Hematopoietic multipotent progenitor cell treated with erythropoietin and hydrocortisone succinate and interleukin-3 and kit ligand, for 17 days (in vitro differentiated cells): ENCODE measurements around the gene SCTR.

Experiments used
- DNase-seq: peaks from one replicate; pipeline ENCODE4 v3.0.0-alpha.2; 2015; ENCODE audit warnings: low spot score

The SCTR gene

DNA sequence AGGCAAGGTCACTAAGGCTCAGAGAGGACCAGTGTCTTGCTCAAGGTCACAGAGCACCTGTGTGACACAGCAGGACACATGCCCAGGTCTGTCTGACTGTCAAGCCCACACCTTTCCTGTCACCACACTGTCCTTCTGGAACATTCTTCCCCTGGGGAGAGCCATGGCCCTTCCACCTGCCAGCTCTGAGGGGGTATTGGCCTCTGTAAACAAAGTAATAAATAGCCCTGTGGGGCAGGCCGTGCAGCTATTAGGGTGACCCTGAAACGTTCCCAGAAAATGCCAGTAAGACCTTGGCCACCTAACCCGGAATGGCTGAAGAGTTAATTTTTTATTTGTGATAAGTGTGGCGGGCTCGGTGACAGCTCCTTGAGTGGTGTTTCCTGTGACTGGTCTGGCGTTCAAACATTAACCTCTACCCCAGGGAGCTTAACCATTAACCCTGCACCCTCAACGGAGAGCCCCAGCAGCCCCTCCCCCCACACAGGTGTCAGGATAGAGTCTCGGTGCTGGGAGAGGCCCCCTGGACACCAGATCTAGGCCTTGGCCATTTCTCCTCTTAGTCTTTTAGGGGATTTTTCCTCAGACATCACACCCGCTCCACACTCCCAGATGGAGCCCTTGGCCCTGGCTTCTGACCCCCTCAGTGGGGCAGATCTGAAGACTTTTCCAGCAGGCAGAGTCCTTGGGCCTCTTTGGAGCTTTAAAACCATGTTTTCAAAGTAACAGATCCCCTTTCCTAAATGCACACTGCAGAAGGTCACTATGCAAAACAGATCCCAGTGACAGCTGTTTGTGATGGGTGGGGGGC, 36.6 kb downstream of the SCTR start:
- no peak for DNase-seq

DNA sequence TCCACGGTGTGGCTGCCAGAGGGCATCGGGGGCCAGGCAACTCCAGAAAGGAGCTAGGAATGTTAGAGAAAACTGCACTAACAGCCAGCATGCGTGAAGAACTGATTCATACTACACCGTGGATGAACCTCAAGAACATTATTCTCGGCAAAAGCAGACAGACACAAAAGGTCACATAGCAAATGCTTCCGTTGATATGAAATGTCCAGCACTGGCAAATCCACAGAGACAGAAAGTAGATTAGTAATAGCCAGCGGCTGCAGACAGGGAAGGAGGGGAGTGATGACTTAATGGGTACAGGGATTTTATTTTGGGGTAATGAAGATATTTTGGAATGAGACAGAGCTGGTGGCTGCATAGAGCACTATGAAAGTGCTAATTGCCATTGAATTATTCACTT, 37.4 kb downstream of the SCTR start:
- DNase-seq, result no peak

DNA sequence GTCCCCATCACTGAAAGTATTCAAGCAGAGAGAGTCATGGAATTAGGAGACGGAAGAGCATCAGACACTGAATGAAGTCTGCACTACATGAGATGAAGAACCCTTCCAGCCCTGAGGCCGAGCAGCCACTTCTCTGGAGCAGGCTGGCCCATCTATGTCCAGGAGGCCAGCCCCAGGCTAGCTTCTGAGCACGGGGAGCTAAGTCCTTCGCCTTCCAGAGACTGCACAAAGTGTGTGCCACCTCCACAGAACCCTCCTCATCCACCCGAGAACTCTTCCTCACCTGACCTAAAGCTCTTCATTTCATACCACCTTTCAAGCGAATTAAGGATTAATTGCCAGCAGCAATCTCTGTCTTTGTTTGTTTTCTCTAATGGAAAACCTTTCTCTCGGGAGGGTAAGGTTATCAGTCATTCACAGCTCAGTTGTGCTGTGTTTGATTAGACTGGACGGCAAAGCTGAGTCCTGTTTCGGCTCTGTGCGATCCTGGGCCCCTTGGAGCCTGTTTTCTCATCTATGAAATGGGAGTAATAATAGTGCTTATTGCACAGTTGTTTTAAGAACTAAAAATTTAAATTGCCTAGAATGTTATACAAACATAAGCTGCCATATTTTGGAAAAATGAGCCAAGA, 38.0 kb downstream of the SCTR start:
- no peak for DNase-seq

DNA sequence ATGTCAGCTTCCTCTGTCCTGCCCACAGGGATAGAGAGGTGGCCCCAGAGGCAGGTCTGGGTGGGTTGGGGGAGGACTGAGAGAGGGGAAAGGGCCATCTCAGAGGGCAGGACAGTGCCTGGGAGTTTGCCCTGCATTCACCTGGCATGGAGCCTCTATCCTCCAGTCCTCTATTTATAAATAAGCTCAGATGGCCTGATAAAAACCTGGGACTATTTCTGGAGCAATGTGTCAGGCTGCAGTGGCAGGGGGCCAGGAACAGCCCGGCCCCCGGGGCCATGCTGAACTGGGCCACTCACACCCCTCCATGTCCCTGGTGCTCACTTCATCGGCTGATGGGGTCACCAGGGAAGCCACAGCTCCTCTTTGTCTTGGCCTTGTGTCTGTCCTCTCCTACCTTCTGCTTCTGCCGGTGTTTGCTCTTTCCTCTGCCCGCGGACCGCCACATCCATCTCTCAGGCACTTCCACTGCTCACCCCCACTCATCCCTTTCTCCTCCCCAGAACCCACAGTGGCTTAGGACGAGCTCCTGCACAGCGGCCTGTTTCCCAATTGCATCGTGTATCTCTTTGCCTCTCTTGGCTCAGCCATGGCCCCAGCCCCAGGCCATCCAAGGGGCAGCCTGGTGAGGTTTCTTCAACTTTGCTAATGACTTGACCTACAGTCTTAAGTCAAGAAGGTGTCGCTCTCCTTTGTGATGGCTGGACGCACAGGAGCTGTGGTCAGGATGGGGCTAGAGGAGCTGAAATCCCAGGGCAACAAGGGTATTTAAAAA, 38.8 kb downstream of the SCTR start:
- DNase-seq, result no peak

DNA sequence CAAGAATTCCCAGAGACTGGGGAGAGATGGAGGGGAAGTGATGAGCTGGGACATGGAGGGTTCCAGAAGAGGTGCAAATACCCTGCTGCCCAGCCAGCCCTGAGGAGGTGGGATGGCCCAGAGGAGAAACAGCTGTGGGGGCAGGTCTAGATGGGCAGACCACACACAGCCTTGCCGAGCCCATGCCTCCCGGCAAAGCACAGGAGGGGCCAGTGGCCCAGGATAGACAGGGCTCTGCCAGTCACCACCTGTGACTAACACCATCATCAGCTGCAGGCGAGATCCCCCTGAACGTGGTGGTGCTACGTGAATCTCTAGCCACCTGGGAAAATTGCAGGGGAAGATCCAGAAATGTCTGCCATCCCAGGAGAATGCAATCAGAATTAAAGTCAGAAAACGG, 39.4 kb downstream of the SCTR start:
- no peak for DNase-seq

DNA sequence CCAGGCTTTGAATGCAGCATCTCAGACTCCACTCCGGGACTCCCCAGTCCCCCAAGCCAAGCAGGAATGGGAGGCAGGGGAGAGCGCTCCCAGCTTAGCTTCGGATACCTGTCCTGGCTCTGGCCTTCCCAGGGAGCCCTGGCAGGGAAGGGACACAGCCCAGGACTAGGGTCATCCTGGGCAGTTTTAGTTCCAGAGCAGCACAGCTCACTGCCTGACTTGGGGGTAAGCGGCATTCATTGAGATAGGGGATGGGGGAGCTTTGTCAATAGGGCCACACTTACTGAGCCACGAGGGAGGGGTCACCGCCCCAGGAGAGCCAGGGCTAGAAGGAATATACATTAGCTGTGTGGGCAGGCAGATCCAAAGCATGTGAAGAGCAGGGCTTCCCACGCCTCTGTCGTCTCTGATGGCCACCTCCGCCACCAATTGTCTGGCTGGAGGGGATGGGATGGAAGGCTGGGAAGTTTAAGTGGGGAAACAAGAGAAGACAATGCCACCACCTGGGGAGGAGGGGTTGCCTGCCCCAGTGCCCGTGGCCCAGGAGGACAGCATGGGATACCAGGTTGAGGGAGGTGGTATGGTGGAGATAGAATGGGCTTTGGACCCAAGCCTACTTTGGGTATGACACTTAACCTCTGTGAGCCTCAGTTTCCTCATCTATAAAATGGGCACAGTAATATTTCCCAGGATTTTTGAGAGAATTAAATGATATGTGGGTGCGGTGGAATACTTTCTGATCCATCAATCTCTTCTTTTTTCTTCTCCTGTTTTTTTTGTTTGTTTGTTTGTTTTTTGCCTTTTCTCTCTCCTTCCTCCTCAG, 40.2 kb downstream of the SCTR start:
- no peak for DNase-seq

DNA sequence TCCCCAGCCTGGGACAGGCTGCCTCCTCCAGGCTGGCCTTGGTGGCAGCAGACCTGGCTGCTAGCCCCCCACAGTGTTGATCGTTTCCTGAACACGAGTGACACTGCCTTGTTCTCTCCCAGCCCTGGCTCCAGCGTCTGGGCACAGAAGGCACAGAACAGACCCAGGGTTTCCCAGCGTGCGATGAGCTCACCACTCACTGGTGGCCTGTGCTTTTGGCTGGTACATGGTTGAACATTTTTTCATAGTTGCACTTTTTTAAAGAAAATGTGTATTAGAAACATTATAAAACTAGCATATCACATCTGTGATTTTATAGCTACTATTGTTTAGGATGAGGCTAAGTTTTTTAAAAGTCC, 40.9 kb downstream of the SCTR start:
- DNase-seq, result no peak

DNA sequence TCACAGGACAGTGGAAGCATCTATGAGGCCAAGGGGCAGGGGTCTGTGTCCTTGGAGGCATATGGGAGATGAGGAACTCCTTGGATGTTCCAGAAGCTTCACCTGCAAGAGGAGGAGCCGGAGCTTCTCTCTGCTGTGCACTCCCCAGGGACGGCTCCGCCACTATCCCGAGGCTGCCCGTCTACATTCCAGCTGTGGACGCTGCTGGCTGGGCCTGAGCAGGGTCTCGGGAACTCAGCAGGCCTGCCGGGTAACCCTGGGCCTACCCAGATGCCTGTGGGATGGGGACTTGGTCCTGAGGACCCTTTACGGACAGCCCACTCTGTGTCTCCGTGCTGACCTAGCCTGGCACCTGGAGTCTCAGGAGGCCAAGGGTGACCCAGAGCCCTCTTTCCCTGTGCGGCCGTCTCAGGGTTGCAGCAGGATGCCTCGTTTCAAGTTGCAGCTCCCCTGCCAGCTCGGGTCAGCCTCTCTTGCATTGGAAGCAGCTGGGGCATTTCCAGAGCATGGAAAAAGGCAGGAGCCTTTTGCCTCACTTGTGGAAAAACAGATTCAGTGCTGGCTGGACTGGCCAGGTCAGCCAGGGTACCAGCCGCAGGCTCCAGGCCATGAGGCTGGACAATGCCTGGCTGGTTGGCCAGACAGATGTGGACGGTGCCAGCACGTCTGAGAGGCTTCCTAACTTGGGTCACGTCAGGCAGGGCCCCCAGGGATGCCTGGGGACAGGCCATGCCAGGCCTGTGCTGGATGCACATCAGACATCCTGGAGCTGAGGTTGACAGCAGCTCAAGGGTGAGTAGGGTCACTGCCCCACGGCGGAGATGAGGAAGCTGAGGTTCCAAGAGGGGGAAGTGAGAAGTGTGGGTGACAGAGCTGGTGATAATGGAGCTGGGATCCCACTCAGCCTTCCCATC, 41.5 kb downstream of the SCTR start:
- no peak for DNase-seq

DNA sequence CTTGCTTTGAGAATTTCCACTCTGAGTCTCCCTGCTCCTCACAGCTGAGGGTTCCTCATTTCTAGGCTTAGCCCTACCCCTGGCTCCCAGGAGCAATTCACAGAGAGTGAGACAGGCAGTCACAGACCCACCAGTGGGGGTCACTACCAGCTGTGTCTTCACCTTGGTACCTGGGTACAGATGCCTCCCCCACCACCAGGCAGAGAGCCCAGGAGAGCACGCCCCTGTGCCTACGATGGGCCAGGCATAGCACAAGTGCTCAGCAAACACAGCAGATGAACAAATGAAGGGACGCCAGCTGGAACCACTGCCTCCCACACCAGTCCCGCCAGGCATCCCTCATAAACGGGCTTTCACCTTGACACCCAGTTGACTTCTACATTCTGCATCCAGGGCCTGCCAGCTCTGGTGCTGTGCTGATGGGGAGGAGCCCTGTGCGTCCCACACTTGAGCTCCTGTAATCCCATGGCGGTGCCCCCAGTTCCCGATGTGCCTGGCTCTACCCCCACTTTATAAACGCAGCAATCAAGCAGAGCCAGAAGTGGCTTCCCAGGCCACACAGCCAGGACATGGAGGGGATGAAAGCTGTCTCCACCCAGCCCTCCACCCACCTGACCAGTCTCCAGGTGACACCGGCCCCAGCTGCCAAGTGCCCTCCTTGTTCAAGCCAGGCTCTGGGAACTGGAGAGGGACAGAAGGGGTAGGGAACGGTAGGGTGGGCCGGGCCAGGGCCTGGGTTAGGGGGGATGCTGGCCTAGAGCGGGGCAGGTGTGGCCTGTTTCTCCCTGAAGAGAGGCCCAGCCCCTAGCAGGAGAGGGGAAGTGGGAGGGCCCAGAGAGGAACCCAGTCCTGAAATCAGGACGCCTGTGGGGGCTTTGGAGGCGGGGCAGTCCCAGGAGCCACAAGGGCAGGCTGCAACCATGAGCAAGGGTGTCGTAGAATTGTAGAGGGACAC, 42.5 kb downstream of the SCTR start:
- DNase-seq, result no peak

DNA sequence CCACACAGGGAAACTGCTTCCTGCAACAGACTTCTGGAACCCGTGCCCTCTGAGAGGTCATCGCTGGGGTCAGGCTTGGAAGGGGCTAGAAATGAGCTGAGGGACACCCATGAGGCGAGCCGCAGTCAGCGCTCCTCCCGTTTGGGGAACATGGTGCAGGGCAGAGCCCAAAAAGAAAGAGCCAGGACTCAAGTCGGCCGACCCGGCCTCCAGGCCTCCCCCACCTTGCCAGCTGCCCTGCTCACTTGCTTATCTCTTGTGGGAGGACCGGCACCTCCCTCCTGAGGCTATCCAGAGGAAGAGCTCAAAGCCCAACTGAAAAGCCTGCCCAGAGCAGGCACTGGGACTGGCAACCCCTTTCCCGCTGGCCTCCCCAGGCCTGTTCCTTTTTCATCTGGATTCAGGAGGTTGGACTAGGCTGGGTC, 43.6 kb downstream of the SCTR start:
- DNase-seq, result no peak

DNA sequence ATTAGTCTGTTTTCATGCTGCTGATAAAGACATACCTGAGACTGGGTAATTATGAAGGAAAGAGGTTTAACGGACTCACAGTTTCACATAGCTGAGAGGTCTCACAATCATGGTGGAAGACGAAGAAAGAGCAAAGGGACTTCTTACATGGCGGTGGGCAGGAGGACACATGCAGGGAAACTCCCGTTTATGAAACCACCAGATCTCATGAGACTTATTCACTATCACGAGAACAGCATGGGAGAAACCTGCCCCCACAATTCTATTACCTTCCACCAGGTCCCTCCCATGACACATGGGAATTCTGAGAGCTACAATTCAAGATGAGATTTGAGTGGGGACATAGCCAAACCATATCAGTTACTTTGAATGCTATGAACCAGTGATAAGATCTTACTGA, 44.1 kb downstream of the SCTR start:
- DNase-seq, result no peak

DNA sequence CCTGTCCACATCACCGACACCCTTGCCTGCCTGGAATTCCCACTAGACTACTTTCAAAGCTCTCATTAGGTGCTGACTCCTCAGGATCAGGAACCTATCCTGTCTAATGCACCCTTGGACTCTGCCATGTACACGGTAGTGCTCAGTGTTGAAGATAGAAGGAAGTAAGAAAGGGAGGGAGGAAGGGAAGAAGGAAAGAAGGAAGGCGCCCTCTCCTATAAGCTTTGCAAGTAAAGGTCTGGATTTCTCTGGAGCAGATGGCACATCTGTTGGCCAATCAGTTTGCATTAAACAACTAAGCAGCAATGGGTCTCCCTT, 45.3 kb downstream of the SCTR start:
- DNase-seq, result no peak

DNA sequence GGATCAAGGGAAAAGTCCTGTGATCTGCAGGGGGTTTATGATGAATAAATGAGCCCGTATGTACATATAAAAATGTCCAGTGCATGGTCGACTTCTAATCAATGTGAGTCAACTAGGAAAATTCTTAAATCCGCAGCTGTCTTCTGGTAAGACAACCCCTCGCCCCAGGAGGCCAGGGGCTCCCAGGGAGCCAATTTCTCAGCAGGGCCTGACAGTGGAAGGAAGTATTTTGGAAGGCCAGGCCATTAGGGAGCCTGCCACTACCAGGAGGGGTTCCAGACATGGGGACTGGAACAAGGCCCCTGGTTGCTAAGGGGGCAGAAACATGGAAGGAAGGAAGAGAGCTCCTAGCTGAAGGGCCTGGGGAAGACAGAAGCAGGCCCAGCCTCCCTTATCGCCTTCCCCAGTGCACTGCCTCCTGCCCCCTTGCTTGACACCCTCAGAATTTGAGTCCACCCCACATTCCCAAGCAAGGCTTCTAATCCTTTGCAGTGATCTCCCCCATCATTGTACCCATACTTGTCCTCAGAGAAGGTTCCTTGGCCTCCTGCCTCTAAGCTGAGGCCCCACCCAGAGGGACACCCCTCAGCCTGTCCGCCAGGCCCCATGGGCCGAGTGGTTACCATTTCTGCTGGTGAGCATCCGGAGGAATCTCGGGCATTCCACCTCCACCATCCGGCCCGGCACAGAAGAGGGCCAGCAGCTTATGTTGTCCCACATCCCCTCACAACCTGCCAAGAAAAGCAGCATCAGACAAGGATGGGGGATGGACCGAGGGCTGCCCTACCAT, 45.9 kb downstream of the SCTR start:
- no peak for DNase-seq

DNA sequence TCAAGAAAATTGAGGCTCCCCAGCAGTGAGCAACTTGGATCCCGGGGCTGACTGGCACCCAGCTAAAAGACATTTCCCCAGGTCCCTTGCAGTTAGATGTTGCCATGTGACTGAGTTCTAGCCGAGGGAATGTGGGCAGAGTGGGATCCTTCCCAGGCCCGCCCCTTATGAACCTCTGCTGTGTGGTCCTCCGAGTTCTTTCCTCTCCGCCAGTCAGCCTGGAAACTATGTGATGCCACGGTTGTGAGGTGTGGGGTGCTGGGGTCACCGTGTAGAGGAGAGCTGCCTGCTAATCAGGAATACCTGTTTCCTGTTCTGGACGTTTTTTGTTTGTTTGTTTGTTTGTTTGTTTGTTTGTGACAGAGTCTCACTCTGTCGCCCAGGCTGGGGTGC, 47.2 kb downstream of the SCTR start:
- no peak for DNase-seq

DNA sequence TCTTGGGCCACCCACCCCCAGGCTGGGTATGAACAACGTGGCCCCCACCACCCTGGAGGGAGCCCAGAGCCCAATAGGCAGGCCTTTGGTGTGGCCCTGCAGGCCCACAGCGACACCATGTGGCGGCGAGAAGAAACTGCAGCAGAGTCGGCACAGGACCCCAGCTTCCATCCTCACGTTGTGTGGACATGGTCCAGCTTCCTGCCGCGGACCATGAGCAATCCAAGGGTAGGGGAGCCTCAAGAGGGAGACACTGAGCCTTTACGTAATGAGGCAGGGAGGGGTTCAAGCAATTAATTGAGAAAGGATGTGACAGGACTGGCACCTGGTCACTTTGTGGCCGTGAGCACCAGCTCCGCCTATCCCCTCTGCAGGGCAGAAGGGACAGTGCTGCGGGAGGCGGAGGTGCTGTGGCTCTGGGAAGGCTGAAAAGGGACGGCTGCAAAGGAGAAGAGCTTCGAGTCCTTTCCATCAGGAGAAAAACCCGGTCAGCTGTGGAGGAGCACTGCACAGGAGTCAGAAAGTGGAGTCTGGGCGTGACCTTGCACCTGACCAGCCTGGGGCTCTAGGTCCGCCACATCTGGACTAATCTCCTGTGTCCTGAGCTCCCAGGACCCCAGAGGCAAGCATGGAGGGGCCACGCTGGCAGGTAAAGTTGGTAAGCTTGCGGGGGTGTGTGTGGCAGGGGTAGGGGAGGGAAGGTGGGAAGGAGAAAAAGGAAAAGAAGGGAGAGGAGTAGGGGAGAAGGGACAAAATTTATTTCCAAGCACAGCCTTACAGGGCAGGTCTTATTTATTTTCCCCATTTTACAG, 47.8 kb downstream of the SCTR start:
- DNase-seq, result peak; percentile 39

DNA sequence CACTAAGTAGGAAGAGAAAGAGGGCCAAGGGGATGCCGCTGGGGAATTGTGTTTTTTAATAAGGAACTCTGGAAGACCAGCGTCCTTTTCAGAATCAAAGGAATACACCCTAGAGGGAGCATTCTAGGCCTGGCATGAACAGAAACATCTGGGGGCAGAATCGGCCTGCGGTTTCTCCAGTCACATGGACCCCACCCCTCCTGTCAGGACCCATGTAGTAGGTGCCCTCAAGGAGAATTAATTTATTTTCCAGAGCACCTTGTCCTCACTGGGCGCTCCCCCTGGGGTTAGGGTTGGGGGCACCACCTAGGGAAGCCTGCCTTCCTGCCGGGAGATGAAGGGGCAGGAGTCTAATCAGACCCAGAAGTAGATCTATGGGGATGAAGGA, 48.4 kb downstream of the SCTR start:
- no peak for DNase-seq

DNA sequence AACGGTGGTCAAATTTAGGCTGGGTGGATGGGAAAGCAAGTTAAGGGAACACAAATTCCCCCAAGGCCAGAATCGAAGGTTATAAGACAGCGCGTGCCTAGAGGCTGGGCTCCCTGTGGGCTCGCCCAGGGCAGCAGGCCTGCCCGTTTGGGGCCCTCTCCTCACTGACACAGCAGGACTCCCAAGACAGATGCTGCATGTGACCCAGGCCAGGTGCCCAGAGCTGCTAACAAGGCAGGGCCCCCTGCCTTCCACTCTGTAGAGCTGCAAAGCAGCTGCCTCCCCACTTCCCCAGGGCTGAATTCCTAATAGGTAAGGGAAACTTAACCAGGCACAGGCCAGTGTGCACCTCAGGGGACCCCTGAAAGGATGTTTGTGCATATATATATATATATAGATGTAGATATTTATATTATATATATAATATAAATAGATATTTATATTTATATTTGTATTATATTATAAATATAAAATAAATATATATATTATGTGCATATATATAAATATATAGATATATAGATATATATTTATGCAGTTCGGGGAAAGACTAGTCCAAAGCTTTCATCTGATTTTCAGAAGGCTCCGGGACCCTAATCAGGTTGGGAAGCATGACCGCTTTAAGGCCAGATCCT, 48.9 kb downstream of the SCTR start:
- DNase-seq, result no peak
